IMR-90 (cell line): Measurements from ENCODE around the gene GATA5. TPM values are rescaled to one million over a fixed set of nuclear protein-coding genes. Genes with fewer than 3 reads are reported as not detected.

Experiments used
- ATAC-seq: fragments of 200-7000 bp; cut with Tn5 transposase; 2 replicates; pipeline ENCODE4 v1.9.1; 2020; ENCODE audit warnings: low read depth, mild to moderate bottlenecking, moderate library complexity
- BruUV-seq: library from RNA; stranded (reverse); fragments of 400-500 nt; replicated peaks from 2 replicates; lab custom pipeline; 2021; lab: Mats Ljungman, UMichigan
- CTCF ChIA-PET: fragments of 300-600 bp; formaldehyde crosslinking; extraction: SDS; loops from one replicate; lab custom pipeline; 2021; ENCODE audit warnings: antibody characterized with exemption; lab: Yijun Ruan, JAX
- POLR2A ChIA-PET: fragments of 300-600 bp; sonication (Branson Sonifier 250); formaldehyde crosslinking; loops from one replicate; lab custom pipeline; 2022; ENCODE audit warnings: antibody characterized with exemption; ENCODE audit not compliant: unreplicated experiment; lab: Charles Lee
- DNase-seq: peaks from one replicate; pipeline ENCODE4 v3.0.0; 2013
- H2AFZ ChIP-seq: replicated peaks from 2 replicates; pipeline ENCODE3; 2013; ENCODE audit warnings: low read length, mild to moderate bottlenecking; ENCODE audit not compliant: poor library complexity
- H2AK5ac ChIP-seq: 2 replicates; pipeline ENCODE4 v1.6.1; 2013; ENCODE audit warnings: low read depth, low read length, inconsistent platforms
- H2AK9ac ChIP-seq: replicated peaks from 2 replicates; pipeline ENCODE3; 2013; ENCODE audit warnings: mild to moderate bottlenecking, low read depth, low read length, moderate library complexity; ENCODE audit not compliant: poor library complexity
- H2BK120ac ChIP-seq: 2 replicates; pipeline ENCODE4 v1.6.1; 2013; ENCODE audit warnings: low read depth, low read length, inconsistent platforms
- H2BK15ac ChIP-seq: 3 replicates; pipeline ENCODE4 v1.6.1; 2013; ENCODE audit warnings: low read depth, low read length, inconsistent platforms
- H2BK20ac ChIP-seq: 2 replicates; pipeline ENCODE4 v1.6.1; 2013; ENCODE audit warnings: low read depth, mild to moderate bottlenecking, inconsistent platforms, low read length, moderate library complexity
- H2BK5ac ChIP-seq: 2 replicates; pipeline ENCODE4 v1.6.1; 2013; ENCODE audit warnings: mild to moderate bottlenecking, low read depth, low read length, inconsistent platforms; ENCODE audit not compliant: poor library complexity, severe bottlenecking
- H3K14ac ChIP-seq: replicated peaks from 2 replicates; pipeline ENCODE4 v1.6.1; 2013; ENCODE audit warnings: low read depth, low read length, inconsistent platforms
- H3K18ac ChIP-seq: 2 replicates; pipeline ENCODE4 v1.6.1; 2013; ENCODE audit warnings: low read depth, low read length, control low read depth
- H3K23ac ChIP-seq: 2 replicates; pipeline ENCODE4 v1.6.1; 2013; ENCODE audit warnings: low read depth, low read length, inconsistent platforms
- H3K27ac ChIP-seq: 2 replicates; pipeline ENCODE4 v1.5.1; 2013; ENCODE audit warnings: mild to moderate bottlenecking, control low read depth, low read length; ENCODE audit not compliant: insufficient read depth
- H3K27me3 ChIP-seq: 2 replicates; pipeline ENCODE4 v1.6.1; 2013; ENCODE audit warnings: low read length; ENCODE audit not compliant: control insufficient read depth, insufficient read depth
- H3K36me3 ChIP-seq: 2 replicates; pipeline ENCODE4 v1.6.1; 2013; ENCODE audit warnings: low read length, mixed read lengths; ENCODE audit not compliant: control insufficient read depth, insufficient read depth
- H3K4ac ChIP-seq: 2 replicates; pipeline ENCODE4 v1.6.1; 2013; ENCODE audit warnings: low read depth, low read length, inconsistent platforms
- H3K4me1 ChIP-seq: 2 replicates; pipeline ENCODE4 v1.6.1; 2013; ENCODE audit warnings: low read length, mixed read lengths; ENCODE audit not compliant: control insufficient read depth, insufficient read depth
- H3K4me2 ChIP-seq: 2 replicates; pipeline ENCODE4 v1.6.1; 2013; ENCODE audit warnings: low read depth, mild to moderate bottlenecking, control low read depth, low read length, moderate library complexity
- H3K4me3 ChIP-seq: 2 replicates; pipeline ENCODE4 v1.5.1; 2013; ENCODE audit warnings: low read depth, mild to moderate bottlenecking, control low read depth, low read length, moderate library complexity; ENCODE audit not compliant: insufficient read depth
- H3K56ac ChIP-seq: 2 replicates; pipeline ENCODE4 v1.6.1; 2013; ENCODE audit warnings: low read length, inconsistent platforms; ENCODE audit not compliant: insufficient read depth; ENCODE audit errors: extremely low read depth
- H3K79me1 ChIP-seq, 2 experiments: 2 replicates each; pipeline ENCODE4 v1.6.1; 2013; ENCODE audit warnings: low read length in 2 of 2, inconsistent platforms in 1 of 2, low read depth in 1 of 2
- H3K9ac ChIP-seq: 2 replicates; pipeline ENCODE4 v1.6.1; 2013; ENCODE audit warnings: low read depth, low read length, control low read depth
- H3K9me1 ChIP-seq: 2 replicates; pipeline ENCODE4 v1.6.1; 2013; ENCODE audit warnings: low read length, inconsistent platforms; ENCODE audit not compliant: insufficient read depth
- H3K9me3 ChIP-seq: 2 replicates; pipeline ENCODE4 v1.6.1; 2013; ENCODE audit warnings: low read length; ENCODE audit not compliant: control insufficient read depth, insufficient read depth
- H4K20me1 ChIP-seq: 2 replicates; pipeline ENCODE4 v1.6.1; 2013; ENCODE audit warnings: low read length, inconsistent platforms; ENCODE audit not compliant: insufficient read depth
- H4K5ac ChIP-seq: 2 replicates; pipeline ENCODE4 v1.6.1; 2013; ENCODE audit warnings: mild to moderate bottlenecking, low read depth, low read length, control low read depth
- H4K8ac ChIP-seq, 2 experiments: 2 replicates each; pipeline ENCODE4 v1.6.1; 2013; ENCODE audit warnings: low read depth in 2 of 2, low read length in 2 of 2, control low read depth in 1 of 2, inconsistent platforms in 1 of 2
- H4K91ac ChIP-seq: 2 replicates; pipeline ENCODE4 v1.6.1; 2013; ENCODE audit warnings: low read depth, low read length, inconsistent platforms; ENCODE audit not compliant: insufficient read depth
- CEBPB ChIP-seq: IDR thresholded peaks from 2 replicates; pipeline ENCODE4 v1.6.1; 2012; ENCODE audit warnings: low read depth, low read length, improper control_type of control experiment
- MAFK ChIP-seq: IDR thresholded peaks from 2 replicates; pipeline ENCODE4 v1.6.1; 2012; ENCODE audit warnings: low read depth, low read length, improper control_type of control experiment
- NFE2L2 ChIP-seq: fragments of 150-350 bp; IDR thresholded peaks from 2 replicates; pipeline ENCODE4 v1.6.1; 2016; ENCODE audit warnings: low read depth, mild to moderate bottlenecking, low read length
- RFX5 ChIP-seq: IDR thresholded peaks from 2 replicates; pipeline ENCODE4 v1.8.0; 2012; ENCODE audit warnings: low read depth, mild to moderate bottlenecking, low read length, moderate library complexity
- WGBS, 2 experiments: methylation state at CpG; one replicate each; pipeline versions ENCODE4 v1.1.5 to v1.1.7; 2013; ENCODE audit warnings: missing lambda C conversion rate in 2 of 2; ENCODE audit not compliant: insufficient read length in 1 of 2; ENCODE audit errors: extremely low coverage in 2 of 2; 5-methylcytosine and 5-hydroxymethylcytosine counted together
- dilution Hi-C: fragments of 300-500 bp; cut with HindIII; formaldehyde crosslinking; loops from one replicate; pipeline ENCODE4 v1.14.3; 2018; ENCODE audit warnings: low sequenced_read_pairs; ENCODE audit not compliant: unreplicated experiment
- in situ Hi-C: fragments of 300-500 bp; cut with MboI; formaldehyde crosslinking; loops from 3 replicates; pipeline ENCODE4 v1.14.3; 2019; ENCODE audit warnings: low sequenced_read_pairs, inconsistent platforms, mixed read lengths
- intact Hi-C: fragments of 100-400 bp; cut with micrococcal nuclease; formaldehyde crosslinking; loops from 2 replicates; pipeline ENCODE4 v1.10.0; 2022
- polyA plus RNA-seq, 3 experiments: library from polyadenylated mRNA; depleted of rRNA; stranded (reverse); fragments of >200 nt; gene quantifications; 2 replicates each; pipeline ENCODE4 v1.2.3, GENCODE V29; 2012; ENCODE audit warnings: low replicate concordance in 1 of 3
- total RNA-seq: library from RNA; depleted of rRNA; stranded (reverse); fragments of >200 nt; gene quantifications from 2 replicates; pipeline ENCODE4 v1.2.3, GENCODE V29; 2012

GATA5 gene
- total and polyA plus RNA-seq, 2 of the 4 experiments (the other 2 are of a cell fraction), result not detected

GRCh38 chr20:62446481-62446880 is 29.3 kb downstream of the GATA5 start:
- CTCF ChIA-PET, result no interaction called here

More at GRCh38 chr20:62446481-62446880, 29.3 kb downstream of the GATA5 start:
- dilution Hi-C loops, result no loop called here
- no peaks in the 10 kb centered on the region for H3K4me1 ChIP-seq
- H2BK20ac ChIP-seq, result no peak overlapping the region
- no peak overlapping the region for H2AK9ac ChIP-seq
- POLR2A ChIA-PET, result no interaction called here
- no peaks in the 10 kb centered on the region for H4K20me1 ChIP-seq
- H3K18ac ChIP-seq, result no peak overlapping the region
- H2AK5ac ChIP-seq, result no peak overlapping the region
- H3K9me3 ChIP-seq, result peaks cover 2% of the 10 kb centered on the region; the same call in 1 of the 2 replicates
- TF ChIP-seq NFE2L2, result no peak
- TF ChIP-seq RFX5, result no peak
- TF ChIP-seq MAFK, result 0 out of 2 replicates have a peak, but pooled peaks have one; percentile 10
- no peak for TF ChIP-seq CEBPB
- H3K4me2 ChIP-seq, result no peak overlapping the region
- no peak overlapping the region for H3K23ac ChIP-seq
- H2BK120ac ChIP-seq, result no peak overlapping the region
- no peaks in the 10 kb centered on the region for H3K36me3 ChIP-seq
- no CpG with 5 or more reads among the region's 12 CpGs for WGBS, 2 experiments
- intact Hi-C loops, result no loop called here
- H3K14ac ChIP-seq, result no peak overlapping the region
- BruUV-seq, result no TSS peak
- in situ Hi-C loops, result no loop called here
- no peak overlapping the region for H3K4me3 ChIP-seq
- no peak overlapping the region for H3K4ac ChIP-seq
- no peaks in the 10 kb centered on the region for H3K79me1 ChIP-seq
- H3K56ac ChIP-seq, result no peak overlapping the region
- no peak overlapping the region for H4K8ac ChIP-seq
- peaks cover 28% of the 10 kb centered on the region; the same call in 1 of the 2 replicates for H3K27me3 ChIP-seq
- H4K91ac ChIP-seq, result no peak overlapping the region
- DNase-seq (no peak), ATAC-seq (no peak)
- H2BK5ac ChIP-seq, result no peak overlapping the region
- no peak overlapping the region for H3K9ac ChIP-seq
- no peaks in the 10 kb centered on the region for H3K9me1 ChIP-seq
- no peak overlapping the region for H2AFZ ChIP-seq
- H4K5ac ChIP-seq, result no peak overlapping the region
- H3K27ac ChIP-seq, result no peak overlapping the region
- H2BK15ac ChIP-seq, result no peak overlapping the region
